ENCODE measurements around the gene RNASE12. TPM values are rescaled to one million over a fixed set of nuclear protein-coding genes. Genes with fewer than 3 reads are reported as not detected.

RNASE12 gene
- total and polyA plus RNA-seq, 9 of the 15 experiments (the other 6 are each of a cell fraction or from before 2014, with no cell fraction given): 0.24 TPM; not detected in 8

DNA sequence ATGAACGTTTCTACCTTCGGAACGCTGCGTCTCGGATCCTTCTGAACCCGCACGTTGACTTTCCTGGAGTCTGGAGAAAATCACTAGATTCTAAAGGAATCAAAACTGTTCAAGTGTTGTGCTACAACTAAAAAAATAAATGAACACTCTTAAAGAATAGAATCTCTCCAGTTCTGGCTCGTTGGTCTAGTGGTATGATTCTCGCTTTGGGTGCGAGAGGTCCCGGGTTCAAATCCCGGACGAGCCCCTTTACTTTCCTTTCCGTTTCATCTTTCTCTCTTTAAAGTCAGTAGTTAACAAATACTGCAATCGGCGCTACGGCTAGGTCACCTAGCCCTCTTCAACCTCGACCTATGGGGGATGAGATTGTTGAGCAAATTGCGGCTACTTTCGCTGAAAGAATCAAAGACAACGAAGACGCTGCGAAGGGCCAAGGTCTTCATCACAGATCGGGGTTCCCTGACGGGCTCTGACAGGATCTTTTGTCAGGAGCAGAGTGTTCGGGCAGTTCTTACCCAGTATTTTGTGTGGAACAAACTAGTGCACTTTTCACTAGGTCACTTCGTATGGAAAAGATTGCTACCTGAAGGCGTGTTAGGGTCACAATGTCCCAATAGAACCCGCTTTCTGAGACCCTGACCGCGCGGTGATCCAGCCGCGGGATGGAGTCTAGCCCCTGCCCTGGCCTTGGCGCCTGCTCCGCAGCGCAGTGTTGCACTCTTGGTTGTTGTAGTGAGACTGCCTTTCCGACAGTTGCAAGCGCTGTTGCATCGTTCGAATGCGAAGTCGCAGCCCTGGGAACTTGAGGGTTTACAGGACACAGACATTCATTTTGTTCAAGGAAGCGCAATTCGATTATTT is 41.9 kb upstream of the RNASE12 start (continued):
- TF ChIP-seq TEAD4 (IDR thresholded peaks at IDR 0.05; ENCODE audit: low read length) (peak; percentile 63), TEAD4 (CRISPR knock-in tag; IDR thresholded peaks at IDR 0.05; ENCODE audit: borderline replicate concordance) (no peak), NR4A1 (CRISPR knock-in tag; IDR thresholded peaks at IDR 0.05) (no peak), NR4A1 (tag; IDR thresholded peaks at IDR 0.05) (no peak), FOSL1 (tag; conservative IDR thresholded peaks at IDR 0.05) (no peak), POLR2AphosphoS5 (IDR thresholded peaks at IDR 0.05; ENCODE audit: control insufficient read depth, insufficient read depth, low read depth, low read length) (no peak), ZNF239 (CRISPR knock-in tag; IDR thresholded peaks at IDR 0.05) (no peak), ZNF282 (CRISPR knock-in tag; IDR thresholded peaks at IDR 0.05) (no peak), KHSRP (IDR thresholded peaks at IDR 0.05) (no peak), ZNF124 (CRISPR knock-in tag; IDR thresholded peaks at IDR 0.05) (no peak), RBFOX2 (IDR thresholded peaks at IDR 0.05; ENCODE audit: low read depth, low read length) (no peak), HDAC3 (IDR thresholded peaks at IDR 0.05; ENCODE audit: borderline replicate concordance, partially characterized antibody) (peak; percentile 36), NCOA6 (IDR thresholded peaks at IDR 0.05) (no peak), MTA3 (IDR thresholded peaks at IDR 0.05; ENCODE audit: borderline replicate concordance) (no peak), ETS2 (tag; IDR thresholded peaks at IDR 0.05; ENCODE audit: borderline replicate concordance, poor library complexity, severe bottlenecking) (no peak), MCM2 (IDR thresholded peaks at IDR 0.05; ENCODE audit: low read depth) (no peak), SIN3A (IDR thresholded peaks at IDR 0.05; ENCODE audit: borderline replicate concordance in 2 of 2, control insufficient read depth in 1 of 2, low read depth in 2 of 2, low read length in 2 of 2) (no peak; a peak in 1 of 4 replicates), ZNF232 (CRISPR knock-in tag; IDR thresholded peaks at IDR 0.05) (no peak)
- TF ChIP-seq, protein P1, sequence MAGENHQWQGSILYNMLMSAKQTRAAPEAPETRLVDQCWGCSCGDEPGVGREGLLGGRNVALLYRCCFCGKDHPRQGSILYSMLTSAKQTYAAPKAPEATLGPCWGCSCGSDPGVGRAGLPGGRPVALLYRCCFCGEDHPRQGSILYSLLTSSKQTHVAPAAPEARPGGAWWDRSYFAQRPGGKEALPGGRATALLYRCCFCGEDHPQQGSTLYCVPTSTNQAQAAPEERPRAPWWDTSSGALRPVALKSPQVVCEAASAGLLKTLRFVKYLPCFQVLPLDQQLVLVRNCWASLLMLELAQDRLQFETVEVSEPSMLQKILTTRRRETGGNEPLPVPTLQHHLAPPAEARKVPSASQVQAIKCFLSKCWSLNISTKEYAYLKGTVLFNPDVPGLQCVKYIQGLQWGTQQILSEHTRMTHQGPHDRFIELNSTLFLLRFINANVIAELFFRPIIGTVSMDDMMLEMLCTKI (IDR thresholded peaks at IDR 0.05; ENCODE audit: partially characterized antibody): no peak
- TF ChIP-seq, protein P2, sequence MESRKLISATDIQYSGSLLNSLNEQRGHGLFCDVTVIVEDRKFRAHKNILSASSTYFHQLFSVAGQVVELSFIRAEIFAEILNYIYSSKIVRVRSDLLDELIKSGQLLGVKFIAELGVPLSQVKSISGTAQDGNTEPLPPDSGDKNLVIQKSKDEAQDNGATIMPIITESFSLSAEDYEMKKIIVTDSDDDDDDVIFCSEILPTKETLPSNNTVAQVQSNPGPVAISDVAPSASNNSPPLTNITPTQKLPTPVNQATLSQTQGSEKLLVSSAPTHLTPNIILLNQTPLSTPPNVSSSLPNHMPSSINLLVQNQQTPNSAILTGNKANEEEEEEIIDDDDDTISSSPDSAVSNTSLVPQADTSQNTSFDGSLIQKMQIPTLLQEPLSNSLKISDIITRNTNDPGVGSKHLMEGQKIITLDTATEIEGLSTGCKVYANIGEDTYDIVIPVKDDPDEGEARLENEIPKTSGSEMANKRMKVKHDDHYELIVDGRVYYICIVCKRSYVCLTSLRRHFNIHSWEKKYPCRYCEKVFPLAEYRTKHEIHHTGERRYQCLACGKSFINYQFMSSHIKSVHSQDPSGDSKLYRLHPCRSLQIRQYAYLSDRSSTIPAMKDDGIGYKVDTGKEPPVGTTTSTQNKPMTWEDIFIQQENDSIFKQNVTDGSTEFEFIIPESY (CRISPR knock-in tag; IDR thresholded peaks at IDR 0.05): no peak; the same call in 1 of the 2 replicates
- TF ChIP-seq, protein P3, sequence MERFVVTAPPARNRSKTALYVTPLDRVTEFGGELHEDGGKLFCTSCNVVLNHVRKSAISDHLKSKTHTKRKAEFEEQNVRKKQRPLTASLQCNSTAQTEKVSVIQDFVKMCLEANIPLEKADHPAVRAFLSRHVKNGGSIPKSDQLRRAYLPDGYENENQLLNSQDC (CRISPR knock-in tag; IDR thresholded peaks at IDR 0.05): no peak
- TF ChIP-seq, protein P4, sequence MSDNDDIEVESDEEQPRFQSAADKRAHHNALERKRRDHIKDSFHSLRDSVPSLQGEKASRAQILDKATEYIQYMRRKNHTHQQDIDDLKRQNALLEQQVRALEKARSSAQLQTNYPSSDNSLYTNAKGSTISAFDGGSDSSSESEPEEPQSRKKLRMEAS (CRISPR knock-in tag; IDR thresholded peaks at IDR 0.05): no peak
- TF ChIP-seq, protein P5, sequence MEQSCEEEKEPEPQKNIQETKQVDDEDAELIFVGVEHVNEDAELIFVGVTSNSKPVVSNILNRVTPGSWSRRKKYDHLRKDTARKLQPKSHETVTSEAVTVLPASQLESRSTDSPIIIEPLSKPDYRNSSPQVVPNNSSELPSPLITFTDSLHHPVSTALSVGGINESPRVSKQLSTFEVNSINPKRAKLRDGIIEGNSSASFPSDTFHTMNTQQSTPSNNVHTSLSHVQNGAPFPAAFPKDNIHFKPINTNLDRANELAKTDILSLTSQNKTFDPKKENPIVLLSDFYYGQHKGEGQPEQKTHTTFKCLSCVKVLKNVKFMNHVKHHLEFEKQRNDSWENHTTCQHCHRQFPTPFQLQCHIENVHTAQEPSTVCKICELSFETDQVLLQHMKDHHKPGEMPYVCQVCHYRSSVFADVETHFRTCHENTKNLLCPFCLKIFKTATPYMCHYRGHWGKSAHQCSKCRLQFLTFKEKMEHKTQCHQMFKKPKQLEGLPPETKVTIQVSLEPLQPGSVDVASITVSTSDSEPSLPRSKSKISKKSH (CRISPR knock-in tag; IDR thresholded peaks at IDR 0.05): no peak

Measured in K562 (cell line).